Heart left ventricle (tissue), 16 donors: ENCODE data around the gene CELF2. TPM values are rescaled to one million over a fixed set of nuclear protein-coding genes. Genes with fewer than 3 reads are reported as not detected.

Source experiments
- ATAC-seq, 4 donors: fragments of 200-7000 bp; cut with Tn5 transposase; one replicate each; pipeline ENCODE4 v1.9.1; 2020 to 2022; ENCODE audit warnings: moderate library complexity in 4 of 4, mild to moderate bottlenecking in 3 of 4, moderate number of reproducible peaks in 1 of 4
- DNase-seq, 5 donors: peaks; one replicate each; pipeline ENCODE4 v3.0.0-alpha.2; 2020
- H3K27ac ChIP-seq, 12 donors: fragments of 200-600 bp; sonication (generic) in 4 of 12; one replicate each; pipeline versions ENCODE4 v1.5.0 to v1.8.0; 2016 to 2022; ENCODE audit warnings: mild to moderate bottlenecking in 2 of 12
- H3K27me3 ChIP-seq, 9 donors: fragments of 200-600 bp; sonication (generic) in 2 of 9; one replicate each; pipeline versions ENCODE4 v1.5.1 to v1.8.0; 2016 to 2022; ENCODE audit warnings: mild to moderate bottlenecking in 3 of 9
- H3K36me3 ChIP-seq, 9 donors: fragments of 200-600 bp; sonication (generic) in 2 of 9; one replicate each; pipeline versions ENCODE4 v1.5.0 to v1.8.0; 2018 to 2022; ENCODE audit warnings: mild to moderate bottlenecking in 2 of 9
- H3K4me1 ChIP-seq, 12 donors: fragments of 200-600 bp; sonication (generic) in 4 of 12; one replicate each; pipeline versions ENCODE4 v1.5.0 to v1.8.0; 2016 to 2022; ENCODE audit warnings: mild to moderate bottlenecking in 3 of 12
- H3K4me3 ChIP-seq, 12 donors: fragments of 200-600 bp; sonication (generic) in 4 of 12; one replicate each; pipeline versions ENCODE4 v1.5.0 to v1.8.0; 2017 to 2022; ENCODE audit warnings: mild to moderate bottlenecking in 9 of 12, moderate library complexity in 4 of 12
- H3K9me3 ChIP-seq, 12 donors: fragments of 200-600 bp; sonication (generic) in 4 of 12; one replicate each; pipeline versions ENCODE4 v1.5.0 to v1.8.0; 2016 to 2022; ENCODE audit warnings: mild to moderate bottlenecking in 1 of 12
- CTCF ChIP-seq, 12 donors: fragments of 200-600 bp; sonication (generic) in 4 of 12; IDR thresholded peaks; one replicate each; pipeline versions ENCODE4 v1.5.0 to v1.8.0; 2018 to 2022; ENCODE audit warnings: antibody characterized with exemption in 12 of 12, mild to moderate bottlenecking in 5 of 12
- POLR2A ChIP-seq, 2 donors: fragments of 450-650 bp; IDR thresholded peaks; one replicate each; pipeline ENCODE4 v1.6.1; 2017; ENCODE audit warnings: antibody characterized with exemption in 2 of 2, mild to moderate bottlenecking in 2 of 2, moderate library complexity in 2 of 2
- WGBS, 4 donors: extraction: QIAGEN DNeasy Blood & Tissue Kit in 2 of 4; methylation state at CpG; one replicate each; pipeline versions ENCODE4 v1.1.5 to v1.1.7; 2013 to 2018; 5-methylcytosine and 5-hydroxymethylcytosine counted together
- intact Hi-C, 10 donors: fragments of 100-400 bp; cut with DNase I; formaldehyde crosslinking; loops; one replicate each; pipeline versions ENCODE4 v1.11.1 to v1.14.2; 2022
- polyA plus RNA-seq, 2 donors: library from polyadenylated mRNA; stranded (reverse); fragments of 200-250 nt; gene quantifications; one replicate each; pipeline ENCODE4 v1.2.3, GENCODE V29; 2013
- total RNA-seq, 9 donors: library from RNA; depleted of rRNA in 2 of 9; stranded (reverse); fragments of >200 nt in 2 of 9; fragmentation: NEBNext Ultra II Directional in 3 of 9; extraction: Animal tissue kit (Norgen Biotek cat#: 25700) in 3 of 9; gene quantifications; one replicate each; pipeline versions ENCODE4 v1.1.0 to v1.2.4, GENCODE V29; 2016 to 2023
- donor health status: ischemic (EF 13 %, LVEDD 7.1; RV severe dilation, severe dysfunction).
- donor health status: healthy with polysubstance abuse.
- donor health status: DM: no; HTN: yes; CAD: no.
- donor health status: DM: no; HTN: no; CAD: no.
- donor health status: ischemic (EF 25% LVEDD 6.9; RV normal size, moderate dysfunction).
- donor health status: ischemic (EF 25% LVEDD 5.7; RV mildly dilated, moderate dysfunction).
- donor health status: healthy.
- donor health status: DM: yes; HTN: yes; CAD: no.
- donor health status: ischemic (EF 35%, LVEDD 5.7; RV mildly dilated, moderate dysfunction).
- donor health status: nonischemic (EF 11% LVEDD 7.7; RV severe dilation, severe dysfunction).
- donor health status: DM: yes; HTN: yes; CAD: no.
- donor health status: PGD.
- donor health status: ischemic (EF 29% LVEDD 5.4; RV normal size, mild dysfunction).
- donor health status: nonischemic (EF 23%, LVEDD 6.1; RV moderate dilation, normal function).

The CELF2 gene
- total and polyA plus RNA-seq, 11 donors: 14.2 to 103 (median 67.1) TPM

- no peak for TF ChIP-seq CTCF (IDR thresholded peaks at IDR 0.05)
- TF ChIP-seq POLR2A (IDR thresholded peaks at IDR 0.05): no peak
- H3K4me3 ChIP-seq: peak overlapping the region in 1 of 12 donors; percentile 87
Measured at GRCh38 chr10:11170993-11171851, 153.6 kb downstream of the CELF2 start.

GRCh38 chr10:11173042-11173441, 155.4 kb downstream of the CELF2 start:
- H3K4me3 ChIP-seq: no peak overlapping the region
- H3K36me3 ChIP-seq: peaks cover 0 to 13% (median 0%) of the 10 kb centered on the region in 9 donors
- DNase-seq (no peak), ATAC-seq (peak in 1 of 4 donors; percentile 25)
- TF ChIP-seq CTCF (IDR thresholded peaks at IDR 0.05): no peak
- no peak for TF ChIP-seq POLR2A (IDR thresholded peaks at IDR 0.05)
- H3K4me1 ChIP-seq: peaks cover 0 to 98% (median 53%) of the 10 kb centered on the region in 12 donors
- peak overlapping the region in 3 of 12 donors; percentile 4 to 98 (median 7) for H3K27ac ChIP-seq
- H3K9me3 ChIP-seq: no peaks in the 10 kb centered on the region
- intact Hi-C loops: loop anchor here in 3 of 10 donors (10.0 kb wide), 1 partner anchor 92 kb away; no protein-coding TSS in a partner anchor
- H3K27me3 ChIP-seq: no peaks in the 10 kb centered on the region
- WGBS, 4 donors: 69 to 79% (median 72%) methylated on average over 5 of the region's 5 CpGs

More at GRCh38 chr10:11170993-11171851, 153.6 kb downstream of the CELF2 start:
- H3K27me3 ChIP-seq: no peaks in the 10 kb centered on the region
- intact Hi-C loops: loop anchor here in 3 of 10 donors (10.0 kb wide), 1 partner anchor 94 kb away; no protein-coding TSS in a partner anchor
- peaks cover 0 to 83% (median 40%) of the 10 kb centered on the region in 12 donors for H3K4me1 ChIP-seq
- peak in 2 of 4 donors; percentile 43 to 45 for ATAC-seq
- DNase-seq: no peak
- H3K9me3 ChIP-seq: no peaks in the 10 kb centered on the region
- H3K27ac ChIP-seq: peak overlapping the region in 7 of 12 donors; percentile 5 to 98 (median 24)
- 57 to 66% (median 64%) methylated on average over 8 of the region's 8 CpGs for WGBS, 4 donors
- H3K36me3 ChIP-seq: peaks cover 0 to 15% (median 0%) of the 10 kb centered on the region in 9 donors

- 86 to 91% (median 90%) methylated on average over 11 of the region's 11 CpGs for WGBS, 4 donors
- H3K36me3 ChIP-seq: peaks cover 0 to 16% (median 7%) of the 10 kb centered on the region in 9 donors
- H3K4me3 ChIP-seq: peak overlapping the region in 1 of 12 donors; percentile 45
- ATAC-seq (peak in 3 of 4 donors; percentile 11 to 29 (median 13)), DNase-seq (no peak)
- no peaks in the 10 kb centered on the region for H3K9me3 ChIP-seq
- intact Hi-C loops: loop anchor here in 4 of 10 donors (5.0 to 10.0 kb wide), 2 partner anchors 89 to 91 kb away; no protein-coding TSS in a partner anchor
- peak overlapping the region in 6 of 12 donors; percentile 17 to 98 (median 42) for H3K27ac ChIP-seq
- TF ChIP-seq POLR2A (IDR thresholded peaks at IDR 0.05) (no peak), CTCF (IDR thresholded peaks at IDR 0.05) (no peak)
- peaks cover 0 to 98% (median 54%) of the 10 kb centered on the region in 12 donors for H3K4me1 ChIP-seq
- H3K27me3 ChIP-seq: no peaks in the 10 kb centered on the region
Measured at GRCh38 chr10:11175823-11176243, 158.2 kb downstream of the CELF2 start.

- intact Hi-C loops: loop anchor here in 4 of 10 donors (5.0 to 10.0 kb wide), 2 partner anchors 88 to 91 kb away; no protein-coding TSS in a partner anchor
- no peak for DNase-seq
- peak overlapping the region in 6 of 12 donors; percentile 4 to 98 (median 36) for H3K27ac ChIP-seq
- H3K4me3 ChIP-seq: peak overlapping the region in 1 of 12 donors; percentile 45
- H3K9me3 ChIP-seq: no peaks in the 10 kb centered on the region
- peaks cover 0 to 99% (median 54%) of the 10 kb centered on the region in 12 donors for H3K4me1 ChIP-seq
- peaks cover 0 to 19% (median 10%) of the 10 kb centered on the region in 9 donors for H3K36me3 ChIP-seq
- H3K27me3 ChIP-seq: no peaks in the 10 kb centered on the region
- TF ChIP-seq POLR2A (IDR thresholded peaks at IDR 0.05) (no peak), CTCF (IDR thresholded peaks at IDR 0.05) (no peak)
- no peak for ATAC-seq
- WGBS, 4 donors: 72 to 85% (median 82%) methylated on average over 7 of the region's 7 CpGs
Measured at GRCh38 chr10:11176746-11177145, 159.1 kb downstream of the CELF2 start.
